H1 (cell line): Measurements from ENCODE around the gene NUBPL. TPM values are rescaled to one million over a fixed set of nuclear protein-coding genes. Genes with fewer than 3 reads are reported as not detected.

Experiments
- ASH2L ChIP-seq: fragments of 200-600, 300-600 bp; sonication (generic); IDR thresholded peaks from one replicate; pipeline ENCODE4 v1.7.1; 2017; ENCODE audit warnings: low read length
- CHD2 ChIP-seq: IDR thresholded peaks from 2 replicates; pipeline ENCODE4 v1.6.1; 2012; ENCODE audit warnings: low read length, improper control_type of control experiment
- RAD21 ChIP-seq, 2 experiments: IDR thresholded peaks in 1 of 2; conservative IDR thresholded peaks in 1 of 2; 2 replicates each; pipeline ENCODE4 v1.6.1; 2011; ENCODE audit warnings: low read depth in 2 of 2, low read length in 2 of 2, improper control_type of control experiment in 1 of 2, inconsistent platforms in 1 of 2, mild to moderate bottlenecking in 1 of 2, moderate library complexity in 1 of 2
- TCF12 ChIP-seq: IDR thresholded peaks from 2 replicates; pipeline ENCODE4 v1.6.1; 2011; ENCODE audit warnings: low read depth, mild to moderate bottlenecking, low read length
- polyA plus RNA-seq, 7 experiments: library from polyadenylated mRNA; depleted of rRNA in 3 of 7; stranded (reverse) in 5 of 7; unstranded in 2 of 7; fragments of >200 nt in 5 of 7; fragments of 200-250 nt in 2 of 7; gene quantifications; 1 replicate in 5 of 7; 2 replicates in 1 of 7; 4 replicates in 1 of 7; pipeline versions ENCODE4 v1.2.1 to v1.2.3, GENCODE V29; 2011 to 2013; ENCODE audit warnings: missing spikeins in 2 of 7, mixed read lengths in 2 of 7
- total RNA-seq: library from RNA; stranded (reverse); fragmentation: NEBNext Ultra II Directional; extraction: Animal tissue kit (Norgen Biotek cat#: 25700); gene quantifications from 2 replicates; pipeline ENCODE4 v1.2.1, GENCODE V29; 2021

The NUBPL gene
- total and polyA plus RNA-seq, 2 of the 8 experiments (the other 6 are each of a cell fraction or from before 2014, with no cell fraction given) = 1.6 to 6.8 TPM

DNA sequence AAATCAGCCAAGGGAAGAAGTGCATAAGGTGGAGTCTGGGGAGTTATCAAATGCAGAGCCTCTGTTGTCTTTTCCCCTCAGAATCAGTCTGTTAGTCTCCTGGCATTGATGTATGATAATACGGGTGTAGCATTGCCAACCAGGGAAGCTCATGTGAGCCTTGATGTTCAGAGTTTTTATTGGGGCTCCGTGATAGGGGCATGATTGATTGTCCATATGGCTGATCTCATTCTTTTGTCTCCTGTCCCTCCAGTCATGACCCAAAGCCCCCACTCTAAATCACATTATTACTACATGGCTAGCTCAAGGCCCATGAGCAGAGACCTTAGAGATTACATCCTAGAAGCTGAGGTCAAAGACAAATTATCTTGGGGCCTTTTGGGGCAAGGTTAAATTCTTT is 140.9 kb downstream of the NUBPL start (continued):
- no peak for TF ChIP-seq RAD21 (IDR thresholded peaks at IDR 0.05 in 1 of 2, conservative IDR thresholded peaks at IDR 0.05 in 1 of 2; ENCODE audit: low read depth in 2 of 2, low read length in 2 of 2)
- no peak for TF ChIP-seq ASH2L
- TF ChIP-seq TCF12 = no peak
- no peak for TF ChIP-seq CHD2
- TF ChIP-seq, all 59 proteins: peak for 0
